DMS53 treated with DMSO at 0.1 percent for 48 hours (cell line): ENCODE data around the gene STARD7.
"Not testable (repeated sequence)": the region's sequence is repeated elsewhere in the genome, so short reads cannot be mapped to it uniquely, and the experiment has no call there.

Source experiments
- DNase-seq: peaks from one replicate; lab custom pipeline; 2025; ENCODE audit not compliant: unreplicated experiment; lab: John Stamatoyannopoulos, UW

The STARD7 gene

GRCh38 chr2:96236882-96237281 lies 28.3 kb upstream of the STARD7 start:
- DNase-seq: no peak

DNA sequence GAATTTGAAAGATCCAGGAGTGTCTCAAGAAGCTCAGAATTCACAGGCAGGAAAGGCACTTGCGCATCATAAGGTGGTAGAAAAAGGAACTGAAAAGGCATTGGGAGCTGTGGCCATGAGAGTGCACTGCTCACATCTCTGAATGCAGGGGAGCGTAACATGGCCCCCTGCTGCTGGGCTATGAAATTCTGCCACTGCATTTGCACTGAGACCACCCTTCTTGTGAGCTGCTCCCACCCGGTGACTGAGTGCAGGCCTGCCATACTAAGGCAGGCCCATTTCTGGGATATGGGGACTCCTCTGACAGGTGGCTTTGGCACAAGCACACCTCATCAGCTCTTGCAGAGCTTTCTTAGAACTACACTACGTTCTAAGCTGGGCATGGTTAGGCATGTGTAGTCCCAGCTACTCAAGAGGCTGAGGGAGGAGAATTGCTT lies 25.3 kb upstream of the STARD7 start:
- DNase-seq: no peak

- DNase-seq: no peak
Measured at GRCh38 chr2:96233436-96233835, 24.8 kb upstream of the STARD7 start.

- DNase-seq: no peak
Measured at GRCh38 chr2:96231316-96231715, 22.7 kb upstream of the STARD7 start.

DNA sequence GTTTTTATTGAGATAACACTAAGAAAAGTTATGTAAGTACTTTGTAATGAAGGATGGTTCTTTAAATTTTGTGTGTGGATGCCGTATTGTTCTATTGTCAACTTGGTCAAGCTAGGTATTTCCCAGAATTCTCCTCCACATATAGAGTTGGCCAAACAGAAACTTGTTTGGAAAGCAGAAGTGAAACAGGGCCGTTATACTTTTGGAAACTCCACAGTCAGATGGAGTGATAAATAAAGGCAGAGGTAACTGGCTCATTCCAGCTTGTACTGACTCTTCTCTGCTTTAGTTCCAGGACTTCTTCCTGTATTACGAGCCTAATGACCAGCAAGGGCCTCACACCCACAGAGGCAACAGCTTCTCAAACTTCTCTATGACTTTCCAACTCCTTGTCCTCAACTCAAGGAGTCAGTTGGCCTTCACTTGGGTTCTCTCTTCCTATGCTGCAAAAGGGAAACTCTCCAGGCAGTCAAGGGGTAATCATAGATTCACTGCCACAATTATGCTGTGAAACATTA lies 16.4 kb upstream of the STARD7 start:
- no peak for DNase-seq

DNA sequence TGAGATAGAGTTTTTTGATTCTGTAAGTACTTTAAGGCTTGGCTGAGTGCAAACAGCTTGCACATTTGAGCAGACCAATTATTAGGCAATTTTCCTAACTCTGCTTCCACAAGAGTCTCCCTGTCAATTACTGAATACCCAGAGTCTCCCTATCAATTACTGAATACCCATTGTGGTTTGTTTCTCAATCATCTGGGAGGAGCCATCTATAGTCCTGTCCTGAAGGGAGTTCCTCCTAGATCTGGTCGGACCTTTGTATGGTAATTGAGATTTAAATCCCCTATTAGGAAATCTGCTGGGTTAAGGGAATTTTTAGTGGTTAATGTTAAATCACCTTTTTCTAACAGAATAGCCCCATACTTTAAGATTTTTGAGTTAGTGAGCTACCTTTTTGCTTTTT lies 12.5 kb upstream of the STARD7 start:
- DNase-seq: not testable (repeated sequence)

- DNase-seq: not testable (repeated sequence)
Measured at GRCh38 chr2:96219959-96220358, 11.3 kb upstream of the STARD7 start.

DNA sequence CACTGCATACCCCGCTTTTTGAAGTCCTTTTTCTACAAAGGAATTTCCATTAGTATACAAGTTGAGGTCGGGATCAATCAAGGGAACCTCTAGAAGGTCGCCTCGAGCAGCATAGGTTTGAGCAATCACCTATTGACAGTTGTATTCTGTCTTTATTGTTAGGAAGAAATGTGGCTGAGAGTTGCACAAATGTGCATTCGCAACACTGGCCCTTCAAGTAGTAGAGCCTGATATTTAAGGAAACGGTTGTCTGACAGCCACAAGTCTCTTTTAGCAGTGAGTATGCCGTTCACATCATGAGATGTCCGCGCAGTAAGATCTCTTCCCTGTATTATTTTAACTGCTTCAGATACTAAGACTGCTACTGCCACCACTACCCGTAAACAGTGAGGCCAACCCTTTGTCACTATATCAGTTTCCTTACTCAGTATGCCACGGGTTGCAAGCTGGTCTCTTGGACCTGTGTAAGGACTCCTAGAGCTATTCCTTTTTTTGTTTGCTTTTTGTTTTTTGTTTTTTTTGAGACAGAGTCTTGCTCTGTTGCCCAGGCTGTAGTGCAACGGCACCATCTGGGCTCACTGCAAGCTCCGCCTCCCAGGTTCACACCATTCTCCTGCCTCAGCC lies 10.0 kb upstream of the STARD7 start:
- no peak for DNase-seq

DNA sequence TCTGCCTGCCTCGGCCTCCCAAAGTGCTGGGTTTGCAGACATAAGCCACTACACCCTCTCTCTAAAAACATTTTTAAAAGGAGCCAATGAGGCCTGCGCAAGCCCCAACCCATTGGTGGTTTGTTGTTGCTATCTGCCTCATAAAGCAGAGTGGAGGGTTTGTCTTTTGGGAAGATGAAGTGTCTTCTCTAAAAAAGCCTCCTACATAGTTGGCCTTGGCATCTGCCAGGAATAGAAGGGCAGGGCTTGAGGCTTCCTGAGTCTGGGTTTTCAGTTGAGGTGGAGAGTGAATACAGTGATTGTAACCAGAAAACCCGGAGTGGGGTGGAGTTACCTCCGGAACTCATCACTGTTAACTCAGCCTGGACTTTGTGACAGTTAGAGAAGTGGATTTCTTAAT lies 5.9 kb upstream of the STARD7 start:
- no peak for DNase-seq

DNA sequence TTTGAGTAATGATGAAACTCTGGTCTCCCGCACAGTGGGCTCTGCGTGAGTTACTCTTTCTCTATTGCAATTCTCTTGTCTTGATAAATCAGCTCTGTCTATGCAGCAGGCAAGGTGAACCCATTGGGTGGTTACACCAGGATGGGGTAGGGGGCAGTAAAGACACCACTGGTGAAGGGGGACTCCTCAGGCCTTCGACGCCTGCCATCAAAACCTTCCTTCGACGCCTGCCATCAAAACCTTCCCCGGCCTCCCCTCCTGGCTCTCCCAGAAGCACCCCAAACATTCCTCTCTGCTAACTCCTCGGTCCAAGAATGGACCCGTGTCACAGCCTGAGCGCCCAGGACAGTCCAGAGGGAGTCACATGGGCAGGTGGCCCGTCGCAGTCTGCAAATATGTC lies 4.8 kb upstream of the STARD7 start:
- DNase-seq: no peak

DNA sequence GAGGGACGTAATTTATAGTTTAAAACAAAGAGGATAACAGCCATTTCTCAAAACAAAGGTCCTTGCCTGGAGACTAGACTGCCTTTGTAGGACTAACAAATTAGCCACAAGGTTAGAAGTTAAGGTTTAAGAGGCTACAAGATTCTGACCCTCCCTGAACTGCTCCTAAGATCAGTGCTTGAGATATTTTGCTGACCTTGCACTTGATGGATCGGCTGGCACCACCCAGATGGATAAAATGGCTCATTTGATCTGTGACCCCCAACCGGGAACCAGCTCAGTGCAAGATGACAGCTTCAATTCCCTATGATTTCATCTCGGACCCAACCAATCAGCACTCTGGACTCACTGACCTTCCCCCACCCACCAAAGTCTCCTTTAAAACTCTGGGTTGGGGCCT lies 3.7 kb upstream of the STARD7 start:
- DNase-seq: no peak

DNA sequence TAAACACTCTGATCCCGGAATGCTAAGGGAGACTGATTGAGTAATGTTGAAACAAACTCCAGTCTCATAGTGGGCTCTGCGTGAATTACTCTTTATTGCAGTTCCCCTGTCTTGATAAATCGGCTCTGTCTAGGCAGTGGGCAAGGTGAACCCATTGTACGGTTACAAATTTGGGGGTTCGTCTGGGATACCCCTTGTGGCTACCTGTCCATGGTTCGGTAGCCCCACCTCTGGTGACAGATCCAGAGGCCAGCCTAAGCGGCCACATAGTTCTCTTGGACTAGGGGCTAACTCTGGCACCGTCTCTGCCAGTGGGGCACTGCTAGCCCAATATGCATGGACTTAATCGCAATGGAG lies 1.1 kb upstream of the STARD7 start:
- DNase-seq: no peak

- DNase-seq: no peak
Measured at GRCh38 chr2:96209011-96209728, 543 bp upstream of the STARD7 start.

DNA sequence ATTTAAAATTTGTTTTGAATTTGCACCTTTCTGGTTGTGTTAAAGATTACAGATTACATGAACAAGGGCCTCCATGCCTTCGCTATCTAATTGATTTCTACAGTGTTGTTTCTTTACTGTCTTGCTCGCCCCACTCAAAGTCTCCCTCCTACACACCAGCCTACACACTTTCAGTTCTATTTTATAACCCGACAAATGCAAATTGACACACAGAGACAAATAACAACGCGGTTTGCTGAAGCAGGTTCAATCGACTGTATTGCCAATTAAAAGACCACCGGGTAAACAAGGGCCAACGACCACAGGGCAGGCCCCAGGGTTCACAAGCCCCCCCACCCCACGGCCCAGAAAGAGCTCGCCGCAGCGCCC lies 869 bp downstream of the STARD7 start:
- no peak for DNase-seq

DNA sequence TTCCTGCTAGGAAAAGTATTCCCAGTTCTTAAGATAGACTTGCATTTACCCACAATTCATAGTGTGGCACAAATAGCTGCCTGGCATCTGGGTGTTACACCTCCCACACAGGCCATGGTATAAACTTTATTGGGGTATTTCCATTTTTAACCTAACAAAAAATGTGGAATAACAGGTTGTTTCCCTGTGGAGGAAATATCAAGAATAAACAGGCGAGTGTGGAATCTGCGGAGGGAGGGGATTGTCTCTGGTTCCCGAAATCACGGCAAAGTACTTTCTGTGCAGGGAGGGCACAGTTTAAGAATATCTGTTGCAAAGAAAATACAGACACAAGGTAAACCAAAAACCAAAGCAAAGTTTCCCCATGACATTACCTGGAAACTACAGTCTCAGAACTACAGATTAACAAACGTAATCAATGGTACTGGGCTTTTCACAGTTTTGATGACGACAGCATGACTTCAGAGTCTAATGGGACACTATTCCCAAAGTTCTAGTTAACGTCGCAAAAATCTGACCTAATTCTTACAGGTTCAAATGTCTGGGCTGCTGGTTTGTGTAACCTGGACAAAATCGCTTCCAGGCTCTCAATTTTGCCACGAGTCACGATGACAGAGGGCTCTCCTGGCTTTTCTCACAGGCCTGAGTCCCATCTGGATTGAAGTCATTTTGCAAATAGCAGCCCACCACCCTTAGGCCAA lies 1.4 kb downstream of the STARD7 start:
- DNase-seq: no peak

DNA sequence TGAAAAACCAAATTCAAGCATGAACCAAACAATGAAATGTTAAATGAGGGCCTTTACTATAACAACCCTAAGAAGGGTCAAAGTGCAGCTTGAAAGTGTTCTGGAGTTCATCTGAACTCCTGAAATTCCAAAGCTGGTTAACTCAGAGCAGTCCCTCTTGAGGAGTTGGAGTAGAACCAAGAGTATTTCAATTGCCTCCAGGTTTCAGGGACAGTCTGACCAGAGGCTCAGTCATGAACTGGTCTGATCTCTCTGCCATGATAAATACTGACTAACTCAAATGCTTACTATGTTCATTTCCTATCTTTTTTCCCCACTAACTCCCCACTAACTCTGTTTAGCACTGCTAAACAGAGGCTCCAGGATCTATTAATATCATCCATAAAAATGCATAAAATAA lies 2.7 kb downstream of the STARD7 start:
- no peak for DNase-seq

DNA sequence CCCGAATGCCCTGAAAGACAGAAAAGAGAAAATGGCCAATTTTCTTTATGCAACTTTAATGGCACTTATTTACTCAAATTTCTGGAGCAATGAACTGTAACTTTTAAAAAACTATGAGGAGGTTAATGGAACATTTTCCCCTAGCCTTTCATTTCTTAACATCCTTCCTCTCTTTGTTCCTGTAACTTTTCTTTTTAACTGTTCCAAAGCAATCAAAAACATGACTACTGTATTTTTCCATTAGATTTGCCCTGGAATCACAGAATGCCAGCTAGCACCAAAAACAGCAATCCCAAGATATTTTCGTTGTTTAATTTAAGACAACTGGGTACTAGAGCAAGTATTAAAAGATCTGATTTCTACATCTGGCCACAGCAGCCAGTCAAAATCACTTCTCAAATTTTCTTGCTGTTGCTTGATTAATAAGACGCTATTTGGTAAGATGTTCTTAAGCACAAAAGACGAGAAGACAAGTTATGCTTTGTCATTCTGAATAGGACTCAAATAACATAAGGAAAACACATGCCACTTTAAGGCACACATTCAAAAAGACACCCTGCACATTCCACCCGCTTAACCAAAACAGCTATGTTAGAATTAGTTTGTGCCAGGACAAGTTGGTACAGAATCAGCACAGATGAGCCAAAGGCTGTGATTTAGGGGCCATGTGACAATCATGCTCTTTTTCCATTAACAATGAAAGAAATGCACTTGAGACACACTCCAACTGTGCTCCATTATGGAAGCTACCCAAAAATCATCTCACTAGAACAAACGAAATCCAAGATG lies 3.6 kb downstream of the STARD7 start:
- DNase-seq: no peak

GRCh38 chr2:96203130-96204028 lies 5.2 kb downstream of the STARD7 start:
- DNase-seq: no peak

DNA sequence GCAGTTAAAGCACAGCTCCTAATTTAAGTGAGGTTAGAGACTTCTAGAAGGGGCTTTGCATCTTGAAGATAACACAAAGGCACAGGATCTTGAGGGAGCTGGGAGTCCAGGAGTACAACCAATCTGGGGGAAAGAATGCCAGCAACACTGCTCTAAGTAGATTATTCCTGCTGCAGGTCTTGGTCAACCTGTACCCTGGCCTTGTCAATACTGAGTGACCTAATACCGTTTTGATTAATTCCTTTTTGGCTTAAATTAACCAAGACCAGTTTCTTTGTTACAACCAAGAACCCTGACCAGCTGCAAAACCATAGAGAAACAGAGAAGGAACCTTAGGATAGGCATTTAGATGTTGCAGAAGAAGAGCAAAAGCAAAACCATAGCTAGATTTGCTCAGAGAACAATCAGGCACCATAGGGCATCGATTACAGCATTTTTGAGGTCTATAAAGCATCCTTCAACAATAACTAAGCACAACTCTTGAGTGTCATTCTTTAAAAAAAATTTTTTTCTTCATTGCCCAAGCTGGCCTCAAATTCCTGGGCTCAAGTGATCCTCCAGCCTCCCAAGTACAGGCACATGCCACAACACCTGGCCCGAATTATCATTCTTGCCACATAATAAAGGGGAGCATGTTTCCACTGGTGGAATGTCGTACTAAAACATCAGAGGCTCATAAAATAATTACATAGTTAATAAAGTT lies 6.3 kb downstream of the STARD7 start:
- DNase-seq: no peak

- DNase-seq: no peak
Measured at GRCh38 chr2:96201338-96201737, 7.3 kb downstream of the STARD7 start.
